ENCODE data around the gene TINAG. TPM values are rescaled to one million over a fixed set of nuclear protein-coding genes. Genes with fewer than 3 reads are reported as not detected.

The TINAG gene
- total and polyA plus RNA-seq, 12 donors, result not detected

DNA sequence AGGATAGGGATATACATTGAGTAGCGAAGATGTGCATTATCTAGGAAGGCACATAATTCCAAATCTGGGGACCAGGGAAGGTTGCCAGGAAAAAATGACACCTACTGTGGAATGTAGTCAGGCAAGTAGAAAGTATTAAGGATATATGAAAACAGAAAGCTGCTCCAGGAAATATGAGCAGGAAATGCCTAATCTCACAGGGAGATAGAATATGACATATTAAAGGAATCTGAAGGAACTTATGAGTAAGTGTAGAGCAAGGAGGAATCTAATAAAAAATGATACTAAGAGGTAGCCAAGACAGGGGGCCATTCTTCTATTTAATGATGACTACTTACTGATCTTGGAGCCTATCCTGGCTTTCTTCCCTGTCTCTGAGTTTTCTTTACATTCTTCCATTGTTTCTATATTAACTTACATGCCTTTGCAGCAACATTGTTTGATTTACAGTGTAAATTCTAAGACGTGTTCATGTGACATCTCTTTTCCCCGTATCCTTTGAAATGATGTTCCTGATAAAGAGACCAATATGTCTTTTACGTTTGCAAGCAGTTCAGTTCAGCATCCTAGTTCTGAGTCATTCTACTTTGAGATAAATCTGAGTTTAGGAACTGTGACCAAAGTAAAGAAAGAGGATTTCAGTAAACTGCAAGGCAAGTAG is 58.6 kb downstream of the TINAG start:
- WGBS, 4 donors, result 40 to 45% (median 41%) methylated on average over 4 of the region's 4 CpGs
- no peak for TF ChIP-seq POLR2A (IDR thresholded peaks at IDR 0.05)
- TF ChIP-seq CTCF (IDR thresholded peaks at IDR 0.05), result no peak
- no peak overlapping the region for H3K4me3 ChIP-seq
- DNase-seq, result no peak
- H3K27ac ChIP-seq, result no peak overlapping the region
- no peaks in the 10 kb centered on the region for H3K27me3 ChIP-seq
- H3K4me1 ChIP-seq (replicated peaks in 1 of 2), result no peaks in the 10 kb centered on the region
- no peaks in the 10 kb centered on the region for H3K36me3 ChIP-seq (replicated peaks in 1 of 2)
- H3K9me3 ChIP-seq (replicated peaks in 1 of 3), result peaks cover 0 to 4% (median 2%) of the 10 kb centered on the region in 3 donors
- intact Hi-C loops (cut with DNase I), result no loop called here

DNA sequence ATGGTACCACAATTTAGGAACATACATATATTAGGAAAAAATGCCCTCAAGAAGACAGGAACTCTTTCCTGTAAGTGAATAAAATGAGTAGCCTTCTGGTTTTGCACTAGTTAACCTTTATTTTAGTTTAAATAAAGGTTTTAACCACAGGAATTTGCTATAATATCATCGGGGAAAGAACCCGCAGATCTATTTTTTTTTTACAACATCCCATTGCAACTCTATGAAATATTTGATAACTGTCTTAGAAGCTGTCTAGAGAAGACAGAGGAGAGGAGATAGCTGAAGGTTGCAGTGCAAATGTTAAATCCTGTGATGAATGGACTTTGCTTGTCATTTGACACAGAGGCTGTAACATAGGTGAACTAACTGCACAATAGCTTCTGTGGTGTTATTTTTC is 69.5 kb downstream of the TINAG start:
- Histone ChIP-seq H3K4me1 (replicated peaks in 1 of 2) (no peaks in the 10 kb centered on the region), H3K4me3 (no peak overlapping the region), H3K9me3 (replicated peaks in 1 of 3) (no peaks in the 10 kb centered on the region), H3K27me3 (no peaks in the 10 kb centered on the region), H3K27ac (no peak overlapping the region), H3K36me3 (replicated peaks in 1 of 2) (no peaks in the 10 kb centered on the region)
- no peak for DNase-seq
- TF ChIP-seq CTCF (IDR thresholded peaks at IDR 0.05) (no peak), POLR2A (IDR thresholded peaks at IDR 0.05) (no peak)
- 49 to 73% (median 63%) methylated on average over 2 of the region's 2 CpGs for WGBS, 4 donors
- intact Hi-C loops (cut with DNase I), result no loop called here

- intact Hi-C loops (cut with DNase I), result no loop called here
- Histone ChIP-seq H3K4me1 (replicated peaks in 1 of 2) (no peaks in the 10 kb centered on the region), H3K9me3 (replicated peaks in 1 of 3) (no peaks in the 10 kb centered on the region), H3K27ac (no peak overlapping the region), H3K36me3 (replicated peaks in 1 of 2) (no peaks in the 10 kb centered on the region), H3K4me3 (no peak overlapping the region), H3K27me3 (no peaks in the 10 kb centered on the region)
- TF ChIP-seq POLR2A (IDR thresholded peaks at IDR 0.05) (no peak), CTCF (IDR thresholded peaks at IDR 0.05) (no peak)
- no peak for DNase-seq
- 80 to 94% (median 83%) methylated on average over 5 of the region's 5 CpGs for WGBS, 4 donors
Observed at GRCh38 chr6:54386295-54386694, 78.1 kb downstream of the TINAG start.

GRCh38 chr6:54390362-54390761 is 82.1 kb downstream of the TINAG start:
- no peak for DNase-seq
- H3K27ac ChIP-seq, result no peak overlapping the region
- H3K4me3 ChIP-seq, result no peak overlapping the region
- no peaks in the 10 kb centered on the region for H3K27me3 ChIP-seq
- H3K4me1 ChIP-seq (replicated peaks in 1 of 2), result no peaks in the 10 kb centered on the region
- H3K9me3 ChIP-seq (replicated peaks in 1 of 3), result no peaks in the 10 kb centered on the region
- intact Hi-C loops (cut with DNase I), result no loop called here
- no peak for TF ChIP-seq CTCF (IDR thresholded peaks at IDR 0.05)
- TF ChIP-seq POLR2A (IDR thresholded peaks at IDR 0.05), result no peak
- H3K36me3 ChIP-seq (replicated peaks in 1 of 2), result no peaks in the 10 kb centered on the region

Data from adrenal gland (tissue), 12 donors.